MM.1S (cell line): ENCODE data around the gene COL2A1.

Source experiments
- DNase-seq: peaks from one replicate; pipeline ENCODE4 v3.0.0-alpha.2; 2015
- H2AFZ ChIP-seq: fragments of 300-600 bp; sonication (generic); 2 replicates; pipeline ENCODE4 v1.6.0; 2016; ENCODE audit warnings: antibody characterized with exemption, low read length
- H3F3A ChIP-seq: fragments of 300-600 bp; sonication (generic); 2 replicates; pipeline ENCODE4 v1.6.1; 2016; ENCODE audit warnings: mild to moderate bottlenecking, antibody characterized with exemption, low read length, moderate library complexity, mixed read lengths; ENCODE audit not compliant: insufficient read depth
- H3K27ac ChIP-seq: fragments of 300-600 bp; sonication (generic); 2 replicates; pipeline ENCODE4 v1.5.1; 2016; ENCODE audit warnings: mild to moderate bottlenecking, low read length
- H3K27me3 ChIP-seq: fragments of 300-600 bp; sonication (generic); replicated peaks from 2 replicates; pipeline ENCODE4 v1.6.0; 2016; ENCODE audit warnings: low read length; ENCODE audit not compliant: insufficient read depth
- H3K36me3 ChIP-seq: fragments of 300-600 bp; sonication (generic); replicated peaks from 2 replicates; pipeline ENCODE4 v1.6.1; 2016; ENCODE audit warnings: mild to moderate bottlenecking, low read length, mixed read lengths; ENCODE audit not compliant: insufficient read depth
- H3K4me1 ChIP-seq: fragments of 300-600 bp; sonication (generic); 2 replicates; pipeline ENCODE4 v1.6.1; 2016; ENCODE audit warnings: low read length, mixed read lengths
- H3K4me2 ChIP-seq: fragments of 300-600 bp; sonication (generic); 2 replicates; pipeline ENCODE4 v1.6.0; 2016; ENCODE audit warnings: low read depth, low read length
- H3K4me3 ChIP-seq: fragments of 300-600 bp; sonication (generic); 2 replicates; pipeline ENCODE4 v1.5.1; 2016; ENCODE audit warnings: low read length, mixed read lengths
- H3K79me2 ChIP-seq: fragments of 300-600 bp; sonication (generic); 2 replicates; pipeline ENCODE4 v1.6.1; 2016; ENCODE audit warnings: mixed run types, low read length, mixed read lengths
- H3K9ac ChIP-seq: fragments of 300-600 bp; sonication (generic); 2 replicates; pipeline ENCODE4 v1.6.1; 2016; ENCODE audit warnings: low read length, mixed read lengths
- H3K9me2 ChIP-seq: fragments of 300-600 bp; sonication (generic); replicated peaks from 2 replicates; pipeline ENCODE4 v1.6.1; 2016; ENCODE audit warnings: mild to moderate bottlenecking, low read length, mixed read lengths; ENCODE audit not compliant: insufficient read depth
- H3K9me3 ChIP-seq: fragments of 300-600 bp; sonication (generic); replicated peaks from 2 replicates; pipeline ENCODE4 v1.6.1; 2016; ENCODE audit warnings: mild to moderate bottlenecking, low read length, mixed read lengths; ENCODE audit not compliant: insufficient read depth
- H4K20me1 ChIP-seq: fragments of 300-600 bp; sonication (generic); 2 replicates; pipeline ENCODE4 v1.6.1; 2016; ENCODE audit warnings: mild to moderate bottlenecking, low read length, moderate library complexity, mixed read lengths; ENCODE audit not compliant: insufficient read depth
- EZH2 ChIP-seq: fragments of 300-600 bp; sonication (generic); optimal IDR thresholded peaks from 2 replicates; pipeline ENCODE3; 2017; ENCODE audit warnings: low read depth, mild to moderate bottlenecking, antibody characterized with exemption, low read length, mixed read lengths
- EZH2phosphoT487 ChIP-seq: fragments of 300-600 bp; sonication (generic); IDR thresholded peaks from 2 replicates; pipeline ENCODE4 v1.6.1; 2018; ENCODE audit warnings: antibody characterized with exemption, low read length
- TF ChIP-seq, protein P1 (sequence below): fragments of 300-600 bp; sonication (generic); IDR thresholded peaks from 2 replicates; pipeline ENCODE4 v1.5.1; 2016; ENCODE audit warnings: antibody characterized with exemption, low read length, mixed read lengths

COL2A1 gene

DNA sequence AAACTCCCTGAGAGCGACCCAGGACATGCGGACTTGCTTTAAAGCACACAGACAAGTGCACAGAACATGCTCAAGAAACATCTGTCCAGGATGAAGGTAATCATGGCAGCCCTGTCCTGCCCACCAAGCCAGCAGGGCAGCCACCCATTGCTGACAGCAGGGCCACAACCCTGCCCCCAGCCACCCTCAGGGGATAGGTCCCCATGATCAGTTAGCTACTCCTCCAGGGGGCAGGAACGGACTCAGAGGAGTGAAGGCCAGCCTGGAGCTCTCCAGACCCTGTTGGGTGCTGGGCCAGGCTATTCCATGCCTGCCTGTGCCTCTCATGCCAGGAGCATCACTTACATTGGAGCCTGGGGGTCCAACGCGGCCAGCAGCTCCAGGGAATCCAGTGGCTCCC, 25.1 kb downstream of the COL2A1 start:
- H3K4me2 ChIP-seq, result no peak overlapping the region
- no peak for DNase-seq
- no peaks in the 10 kb centered on the region for H3K27me3 ChIP-seq
- H3K4me1 ChIP-seq, result peaks cover 17% of the 10 kb centered on the region
- H3K79me2 ChIP-seq, result no peaks in the 10 kb centered on the region
- TF ChIP-seq EZH2phosphoT487 (no peak), EZH2 (no peak)
- H2AFZ ChIP-seq, result no peak overlapping the region
- H3K4me3 ChIP-seq, result no peak overlapping the region
- H3K9ac ChIP-seq, result no peak overlapping the region
- H4K20me1 ChIP-seq, result no peaks in the 10 kb centered on the region
- no peak overlapping the region for H3K27ac ChIP-seq
- no peaks in the 10 kb centered on the region for H3K9me3 ChIP-seq
- H3F3A ChIP-seq, result no peaks in the 10 kb centered on the region
- no peaks in the 10 kb centered on the region for H3K9me2 ChIP-seq
- no peaks in the 10 kb centered on the region for H3K36me3 ChIP-seq

DNA sequence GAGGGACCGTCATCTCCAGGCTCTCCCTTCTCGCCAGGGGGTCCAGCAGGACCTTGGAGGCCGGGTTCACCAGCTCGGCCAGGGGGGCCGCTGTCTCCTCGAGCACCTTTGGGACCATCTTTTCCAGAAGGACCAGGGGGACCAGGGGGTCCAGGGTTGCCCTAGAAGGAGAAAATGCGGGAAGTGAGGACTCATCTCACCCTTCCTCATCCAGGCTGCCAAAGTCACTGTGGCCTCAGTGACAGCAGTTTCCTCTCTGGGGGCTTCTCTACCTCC, 25.7 kb downstream of the COL2A1 start:
- H3K27me3 ChIP-seq, result no peaks in the 10 kb centered on the region
- no peaks in the 10 kb centered on the region for H3K79me2 ChIP-seq
- H3F3A ChIP-seq, result no peaks in the 10 kb centered on the region
- H3K9ac ChIP-seq, result no peak overlapping the region
- H3K9me2 ChIP-seq, result no peaks in the 10 kb centered on the region
- H3K9me3 ChIP-seq, result no peaks in the 10 kb centered on the region
- H3K4me2 ChIP-seq, result no peak overlapping the region
- no peak overlapping the region for H3K27ac ChIP-seq
- peaks cover 17% of the 10 kb centered on the region for H3K4me1 ChIP-seq
- H3K4me3 ChIP-seq, result no peak overlapping the region
- no peaks in the 10 kb centered on the region for H4K20me1 ChIP-seq
- no peak for DNase-seq
- H3K36me3 ChIP-seq, result no peaks in the 10 kb centered on the region
- no peak for TF ChIP-seq EZH2phosphoT487
- no peak for TF ChIP-seq EZH2
- TF ChIP-seq, protein P1, sequence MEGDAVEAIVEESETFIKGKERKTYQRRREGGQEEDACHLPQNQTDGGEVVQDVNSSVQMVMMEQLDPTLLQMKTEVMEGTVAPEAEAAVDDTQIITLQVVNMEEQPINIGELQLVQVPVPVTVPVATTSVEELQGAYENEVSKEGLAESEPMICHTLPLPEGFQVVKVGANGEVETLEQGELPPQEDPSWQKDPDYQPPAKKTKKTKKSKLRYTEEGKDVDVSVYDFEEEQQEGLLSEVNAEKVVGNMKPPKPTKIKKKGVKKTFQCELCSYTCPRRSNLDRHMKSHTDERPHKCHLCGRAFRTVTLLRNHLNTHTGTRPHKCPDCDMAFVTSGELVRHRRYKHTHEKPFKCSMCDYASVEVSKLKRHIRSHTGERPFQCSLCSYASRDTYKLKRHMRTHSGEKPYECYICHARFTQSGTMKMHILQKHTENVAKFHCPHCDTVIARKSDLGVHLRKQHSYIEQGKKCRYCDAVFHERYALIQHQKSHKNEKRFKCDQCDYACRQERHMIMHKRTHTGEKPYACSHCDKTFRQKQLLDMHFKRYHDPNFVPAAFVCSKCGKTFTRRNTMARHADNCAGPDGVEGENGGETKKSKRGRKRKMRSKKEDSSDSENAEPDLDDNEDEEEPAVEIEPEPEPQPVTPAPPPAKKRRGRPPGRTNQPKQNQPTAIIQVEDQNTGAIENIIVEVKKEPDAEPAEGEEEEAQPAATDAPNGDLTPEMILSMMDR, result no peak
- H2AFZ ChIP-seq, result no peak overlapping the region

DNA sequence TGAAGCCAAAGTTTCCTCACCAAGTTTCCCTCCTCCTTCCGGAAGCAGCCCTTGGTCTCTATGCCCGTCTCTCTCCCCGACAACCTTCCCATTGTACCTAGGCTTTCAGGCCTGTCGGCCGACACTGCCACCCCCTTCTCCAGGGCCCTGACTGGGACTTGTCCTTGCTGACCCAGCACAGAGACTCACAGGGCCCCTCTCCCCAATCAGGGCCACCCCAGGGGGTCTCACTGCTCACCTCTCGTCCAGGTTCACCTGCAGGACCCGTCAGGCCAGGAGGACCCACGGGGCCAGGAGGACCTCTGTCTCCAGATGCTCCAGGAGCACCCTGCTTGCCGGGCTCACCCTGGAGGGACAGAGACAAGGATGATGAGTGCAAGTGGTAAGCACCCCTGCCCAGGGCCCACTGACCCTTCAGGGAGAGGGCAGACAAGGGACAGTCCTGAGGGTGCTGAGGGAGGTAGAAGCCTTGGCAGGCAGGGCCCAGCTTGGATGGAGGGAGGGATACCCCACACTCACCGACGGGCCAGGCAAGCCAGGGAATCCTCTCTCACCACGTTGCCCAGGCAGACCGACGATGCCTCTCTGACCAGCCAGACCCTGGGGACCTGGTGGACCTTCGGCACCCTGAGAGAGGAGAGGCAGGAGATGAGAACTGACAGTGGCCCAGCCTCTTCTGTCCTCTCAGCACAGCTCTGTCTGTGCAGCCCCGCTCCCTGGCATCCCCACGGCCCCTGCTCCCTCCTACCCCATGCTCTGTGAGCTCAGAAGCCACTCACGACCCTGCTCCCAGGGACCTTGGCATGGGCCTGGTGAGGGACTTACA, 26.3 kb downstream of the COL2A1 start:
- no peak overlapping the region for H3K4me3 ChIP-seq
- H3K79me2 ChIP-seq, result no peaks in the 10 kb centered on the region
- H3K9me2 ChIP-seq, result no peaks in the 10 kb centered on the region
- H3K9ac ChIP-seq, result no peak overlapping the region
- H3K36me3 ChIP-seq, result no peaks in the 10 kb centered on the region
- TF ChIP-seq EZH2phosphoT487 (no peak), EZH2 (no peak)
- TF ChIP-seq, protein P1, result no peak
- H2AFZ ChIP-seq, result no peak overlapping the region
- no peaks in the 10 kb centered on the region for H3K27me3 ChIP-seq
- peaks cover 16% of the 10 kb centered on the region for H3K4me1 ChIP-seq
- no peak overlapping the region for H3K4me2 ChIP-seq
- no peak for DNase-seq
- no peaks in the 10 kb centered on the region for H3F3A ChIP-seq
- H4K20me1 ChIP-seq, result no peaks in the 10 kb centered on the region
- H3K27ac ChIP-seq, result no peak overlapping the region
- H3K9me3 ChIP-seq, result no peaks in the 10 kb centered on the region

DNA sequence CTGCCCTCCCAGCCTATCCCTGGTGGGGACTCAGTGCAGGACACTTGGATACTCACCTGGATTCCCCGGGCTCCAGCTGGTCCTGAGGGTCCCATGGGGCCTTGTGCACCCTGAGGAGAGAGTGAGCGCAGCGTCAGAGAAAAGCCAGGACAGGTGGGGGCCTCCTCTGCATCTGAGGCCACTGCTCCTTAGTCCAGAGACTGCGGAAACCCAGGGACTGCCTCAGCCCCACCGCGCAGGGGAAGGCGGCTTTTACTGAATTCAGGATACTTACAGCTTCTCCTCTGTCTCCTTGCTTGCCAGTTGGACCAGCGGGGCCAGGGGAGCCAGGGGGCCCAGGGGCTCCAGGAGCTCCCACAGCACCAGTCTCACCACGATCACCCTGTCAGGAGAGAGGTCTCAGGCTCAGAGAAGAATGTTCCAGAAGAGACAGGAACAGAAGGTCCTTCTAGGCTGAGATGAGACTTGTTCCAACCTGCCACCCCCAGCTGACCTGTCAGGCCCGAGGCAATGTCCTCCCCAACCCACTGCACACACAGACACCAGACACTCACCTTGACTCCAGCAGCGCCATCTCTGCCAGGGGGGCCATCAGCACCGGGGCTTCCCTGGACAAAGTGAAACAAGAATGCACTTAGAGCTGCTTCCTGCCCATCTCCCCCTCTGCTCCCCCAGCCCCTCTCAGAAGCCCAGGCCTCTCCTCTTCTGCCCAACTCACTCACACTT, 27.1 kb downstream of the COL2A1 start:
- Histone ChIP-seq H3K4me2 (no peak overlapping the region), H4K20me1 (no peaks in the 10 kb centered on the region), H2AFZ (no peak overlapping the region), H3K9me2 (no peaks in the 10 kb centered on the region), H3K4me3 (no peak overlapping the region), H3K27ac (no peak overlapping the region), H3K4me1 (peaks cover 8% of the 10 kb centered on the region), H3K27me3 (no peaks in the 10 kb centered on the region), H3K9me3 (no peaks in the 10 kb centered on the region), H3K9ac (no peak overlapping the region), H3F3A (no peaks in the 10 kb centered on the region), H3K79me2 (no peaks in the 10 kb centered on the region), H3K36me3 (no peaks in the 10 kb centered on the region)
- TF ChIP-seq, protein P1, result no peak
- TF ChIP-seq EZH2phosphoT487 (no peak), EZH2 (no peak)
- no peak for DNase-seq
